IPS-20b (cell line): ENCODE measurements around the gene SH3RF3.

Experiments used
- H3K27ac ChIP-seq: one replicate; pipeline ENCODE4 v1.5.1; 2013; ENCODE audit warnings: low read length
- H3K27me3 ChIP-seq: 2 replicates; pipeline ENCODE4 v1.6.1; 2013; ENCODE audit warnings: mild to moderate bottlenecking, low read length, inconsistent platforms; ENCODE audit not compliant: insufficient read depth
- H3K36me3 ChIP-seq: 2 replicates; pipeline ENCODE4 v1.6.1; 2013; ENCODE audit warnings: low read depth, mild to moderate bottlenecking, inconsistent platforms, low read length, moderate library complexity; ENCODE audit not compliant: insufficient read depth
- H3K4me1 ChIP-seq: 2 replicates; pipeline ENCODE4 v1.6.1; 2013; ENCODE audit warnings: mild to moderate bottlenecking, control low read depth, inconsistent platforms, low read length, moderate library complexity; ENCODE audit not compliant: insufficient read depth
- H3K4me3 ChIP-seq: 2 replicates; pipeline ENCODE4 v1.5.1; 2013; ENCODE audit warnings: mild to moderate bottlenecking, low read length, inconsistent platforms
- H3K9ac ChIP-seq: 2 replicates; pipeline ENCODE4 v1.6.1; 2013; ENCODE audit warnings: low read depth, mild to moderate bottlenecking, inconsistent platforms, low read length, moderate library complexity
- H3K9me3 ChIP-seq: 2 replicates; pipeline ENCODE4 v1.6.1; 2013; ENCODE audit warnings: mild to moderate bottlenecking, low read depth, low read length, inconsistent platforms; ENCODE audit not compliant: insufficient read depth

SH3RF3 gene

DNA sequence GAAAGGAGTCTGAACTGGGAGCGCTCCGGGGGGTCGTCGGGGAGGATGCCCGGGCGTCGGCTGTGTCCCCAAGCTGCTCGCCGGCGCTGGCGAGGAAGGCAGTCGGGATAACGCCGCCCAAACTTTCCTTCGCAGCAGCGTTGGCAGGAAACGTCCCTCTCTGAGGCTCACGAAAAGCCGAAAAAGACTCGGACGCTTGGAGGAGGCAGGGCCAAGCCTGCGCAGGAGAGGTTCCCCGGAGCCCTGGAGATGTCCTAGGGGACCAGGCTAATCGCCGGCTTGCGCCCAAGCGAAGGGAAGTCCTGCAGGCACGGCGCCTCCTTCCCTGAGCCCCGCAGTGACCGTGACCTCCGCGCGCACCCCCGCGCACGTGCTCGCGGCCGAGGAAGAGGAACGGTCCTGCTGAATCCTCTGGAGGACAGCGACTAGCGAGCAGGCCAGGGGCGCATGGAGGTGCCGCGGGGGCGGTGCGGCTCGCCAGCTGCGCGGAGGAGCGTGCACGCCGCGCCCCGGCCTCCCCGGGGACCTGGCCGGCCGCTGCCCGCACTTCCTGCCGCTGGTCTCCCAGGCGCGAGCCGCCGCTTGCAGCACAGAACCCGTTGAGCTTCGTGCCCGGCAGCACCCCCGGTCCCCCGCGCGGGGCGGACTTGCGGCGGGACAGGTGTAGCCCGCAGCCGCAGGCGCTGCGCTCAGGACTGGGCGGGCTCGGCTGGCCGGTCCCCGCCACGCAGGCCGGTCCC lies at the start of gene SH3RF3:
Gene SH3RF3, plus strand, starts transcription at position 590 of the 740 bp plus-strand sequence.
- Histone ChIP-seq H3K4me1 (no peaks in the 10 kb centered on the region), H3K9me3 (no peaks in the 10 kb centered on the region), H3K9ac (no peak within 1 kb of the TSS), H3K36me3 (no peaks in the 10 kb centered on the region), H3K4me3 (peak within 1 kb of the TSS; percentile 64), H3K27ac (no peak within 1 kb of the TSS), H3K27me3 (peaks cover 76% of the 10 kb centered on the region)

DNA sequence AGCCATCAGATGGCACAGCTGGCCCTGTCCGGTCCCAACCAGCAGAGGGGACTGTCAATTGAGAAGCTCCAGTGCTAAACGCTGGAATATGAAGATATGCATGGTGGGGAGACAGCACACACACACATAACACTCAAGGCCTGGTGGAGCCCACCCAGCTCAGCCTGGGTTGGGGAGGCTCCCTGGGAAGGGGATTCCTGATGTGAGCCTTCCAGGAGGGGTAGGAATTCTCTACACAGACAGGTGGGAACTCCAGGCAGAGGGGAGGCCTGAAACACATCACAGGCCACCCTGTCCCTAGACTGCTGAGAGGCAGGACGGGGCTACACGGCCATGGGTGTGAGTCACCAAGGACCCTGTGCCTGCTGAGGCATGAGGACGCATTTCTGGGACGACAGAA lies 49.4 kb upstream of the SH3RF3 start:
- no peak overlapping the region for H3K4me3 ChIP-seq
- no peaks in the 10 kb centered on the region for H3K27me3 ChIP-seq
- H3K9ac ChIP-seq, result no peak overlapping the region
- no peak overlapping the region for H3K27ac ChIP-seq
- H3K4me1 ChIP-seq, result no peaks in the 10 kb centered on the region
- H3K36me3 ChIP-seq, result no peaks in the 10 kb centered on the region
- no peaks in the 10 kb centered on the region for H3K9me3 ChIP-seq

DNA sequence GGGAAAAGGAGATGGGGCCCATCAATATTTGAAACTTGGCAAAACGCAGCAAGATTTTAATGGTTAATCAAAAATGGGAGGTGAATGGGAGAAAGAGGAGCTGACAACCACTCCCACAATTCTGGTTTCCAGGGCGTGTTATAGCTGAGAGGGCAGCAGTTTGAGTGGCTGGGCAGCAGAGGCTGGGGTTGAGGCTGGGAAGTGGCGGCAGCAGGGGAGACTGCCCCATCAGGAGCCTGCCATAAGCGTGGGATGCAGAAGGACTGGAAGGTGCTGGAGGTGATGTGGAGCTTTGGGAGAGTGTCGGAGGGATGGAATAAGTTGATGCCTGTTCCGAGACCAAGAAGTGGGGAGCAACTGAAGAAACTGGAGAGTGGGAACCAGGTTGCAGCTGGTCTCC lies 48.9 kb upstream of the SH3RF3 start:
- Histone ChIP-seq H3K9me3 (no peaks in the 10 kb centered on the region), H3K9ac (no peak overlapping the region), H3K36me3 (no peaks in the 10 kb centered on the region), H3K27me3 (no peaks in the 10 kb centered on the region), H3K27ac (no peak overlapping the region), H3K4me1 (no peaks in the 10 kb centered on the region), H3K4me3 (no peak overlapping the region)

DNA sequence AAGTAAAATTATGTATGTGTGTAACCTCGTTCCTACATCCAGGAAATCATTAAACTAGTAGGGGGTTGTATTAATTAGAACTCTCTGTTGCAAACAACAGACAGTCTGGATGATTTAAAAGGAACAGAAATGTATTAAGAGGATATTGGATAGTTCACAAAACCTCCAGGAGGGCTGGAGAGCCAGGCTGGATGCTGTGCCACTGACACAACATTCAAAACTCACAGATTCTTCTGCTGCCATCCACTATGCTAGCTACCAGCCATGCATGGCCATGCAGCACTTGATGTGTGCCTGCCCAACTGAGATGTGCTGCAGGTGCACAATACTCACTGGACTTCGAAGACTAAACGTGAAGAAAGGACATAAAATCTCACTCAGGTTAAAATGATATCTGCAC lies 48.2 kb upstream of the SH3RF3 start:
- Histone ChIP-seq H3K4me1 (no peaks in the 10 kb centered on the region), H3K27ac (no peak overlapping the region), H3K9ac (no peak overlapping the region), H3K27me3 (no peaks in the 10 kb centered on the region), H3K4me3 (no peak overlapping the region), H3K36me3 (no peaks in the 10 kb centered on the region), H3K9me3 (no peaks in the 10 kb centered on the region)

DNA sequence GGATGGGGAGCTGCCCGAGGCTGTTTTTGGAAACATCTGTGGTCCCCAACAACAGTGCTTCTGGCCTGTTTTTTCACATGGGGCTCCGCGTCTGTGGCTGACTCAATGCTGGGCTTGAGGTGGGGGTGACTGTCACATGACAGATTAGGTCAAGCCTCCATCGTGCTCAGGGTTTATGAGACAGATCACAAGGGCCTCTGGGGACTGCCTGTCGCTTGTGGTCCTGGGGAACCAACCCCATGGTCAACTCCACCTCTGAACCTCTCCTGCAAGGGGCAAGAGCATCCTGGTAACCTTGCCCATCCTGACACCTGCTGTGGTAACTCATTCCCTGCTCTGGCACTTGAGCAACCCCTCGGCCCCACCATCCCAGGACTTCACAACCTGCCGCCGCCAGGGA lies 47.6 kb upstream of the SH3RF3 start:
- no peaks in the 10 kb centered on the region for H3K27me3 ChIP-seq
- no peak overlapping the region for H3K9ac ChIP-seq
- no peaks in the 10 kb centered on the region for H3K36me3 ChIP-seq
- H3K4me3 ChIP-seq, result no peak overlapping the region
- no peaks in the 10 kb centered on the region for H3K9me3 ChIP-seq
- no peak overlapping the region for H3K27ac ChIP-seq
- no peaks in the 10 kb centered on the region for H3K4me1 ChIP-seq

DNA sequence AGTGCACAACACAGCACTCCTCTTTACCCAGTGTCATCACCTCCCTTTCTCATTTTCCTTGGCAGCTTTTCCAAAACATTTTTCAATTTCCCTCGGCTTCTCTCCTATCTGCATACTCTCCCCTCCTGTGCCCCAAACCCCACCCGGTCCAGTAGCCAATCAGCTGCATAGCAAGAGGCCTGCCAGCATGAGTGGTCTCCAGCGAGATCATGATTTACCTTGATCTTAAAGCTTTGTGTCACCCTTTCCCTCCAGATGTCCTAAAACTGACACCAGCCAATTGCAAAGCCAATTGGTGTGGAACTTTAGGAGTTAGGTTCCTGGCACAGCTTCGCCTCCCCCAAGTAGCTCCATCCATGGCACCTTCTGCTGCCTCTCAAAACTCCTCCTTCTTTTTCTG lies 45.2 kb upstream of the SH3RF3 start:
- Histone ChIP-seq H3K36me3 (no peaks in the 10 kb centered on the region), H3K9ac (no peak overlapping the region), H3K27ac (no peak overlapping the region), H3K4me1 (no peaks in the 10 kb centered on the region), H3K9me3 (no peaks in the 10 kb centered on the region), H3K27me3 (no peaks in the 10 kb centered on the region), H3K4me3 (no peak overlapping the region)

DNA sequence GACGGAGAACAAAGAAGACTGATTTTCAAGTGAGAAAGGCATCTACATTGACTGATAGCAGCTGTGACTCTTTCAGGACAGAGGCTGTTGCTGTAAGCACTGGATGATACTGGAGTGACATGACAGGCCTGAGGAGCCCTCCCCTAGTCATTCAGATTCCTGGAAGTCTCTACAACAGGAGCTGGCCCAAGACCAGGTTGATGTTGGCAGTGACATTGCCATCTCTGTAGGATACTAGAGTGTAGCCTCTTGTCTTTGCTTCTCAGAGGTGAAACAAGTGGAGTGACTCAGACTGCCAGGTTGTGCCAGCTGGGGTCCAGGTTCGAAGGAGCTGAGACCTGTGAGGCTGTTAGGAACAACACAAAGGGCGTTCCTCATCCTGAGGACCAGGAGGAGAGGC lies 44.7 kb upstream of the SH3RF3 start:
- Histone ChIP-seq H3K36me3 (no peaks in the 10 kb centered on the region), H3K9ac (no peak overlapping the region), H3K4me1 (no peaks in the 10 kb centered on the region), H3K4me3 (no peak overlapping the region), H3K9me3 (no peaks in the 10 kb centered on the region), H3K27me3 (no peaks in the 10 kb centered on the region), H3K27ac (no peak overlapping the region)

DNA sequence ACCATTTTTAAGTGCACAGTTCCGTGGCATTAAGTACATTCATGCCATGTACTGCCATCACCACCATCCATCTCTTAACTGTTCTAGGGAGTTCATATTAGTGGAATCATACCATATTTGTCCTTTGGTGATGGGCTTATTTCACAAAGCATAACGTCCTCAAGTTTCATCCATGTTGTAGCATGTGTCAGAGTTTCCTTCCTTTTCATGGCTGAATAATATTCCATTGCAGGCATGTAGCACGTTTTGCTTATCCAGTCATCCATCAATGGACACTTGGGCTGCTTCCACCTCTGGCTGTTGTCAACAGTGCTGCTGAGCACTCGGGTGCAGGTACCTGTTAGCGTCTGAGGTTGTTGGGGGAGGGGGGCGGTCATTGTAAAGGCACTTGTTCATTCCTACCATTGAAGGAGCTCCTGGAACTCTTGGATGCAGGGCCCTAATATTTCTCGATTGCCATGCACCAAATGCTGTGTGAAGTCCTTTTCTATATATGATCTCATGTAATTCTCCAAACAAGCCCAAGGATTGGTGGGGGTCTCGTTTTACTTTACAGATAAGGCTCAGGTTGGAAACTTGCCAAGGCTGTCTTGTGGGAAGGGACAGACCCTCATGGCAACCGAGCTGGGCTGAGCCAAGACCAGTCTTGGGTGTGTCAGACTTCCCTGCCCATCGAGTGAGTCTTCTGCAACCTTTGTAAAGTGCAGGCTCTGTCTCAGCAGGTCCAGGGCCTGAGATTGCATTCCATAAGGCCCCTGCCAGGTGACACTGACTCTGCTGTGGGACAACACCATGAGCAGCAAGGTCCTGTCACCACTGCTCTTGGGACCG lies 42.9 kb upstream of the SH3RF3 start:
- no peak overlapping the region for H3K27ac ChIP-seq
- H3K9ac ChIP-seq, result no peak overlapping the region
- H3K9me3 ChIP-seq, result no peaks in the 10 kb centered on the region
- no peaks in the 10 kb centered on the region for H3K36me3 ChIP-seq
- H3K27me3 ChIP-seq, result no peaks in the 10 kb centered on the region
- no peaks in the 10 kb centered on the region for H3K4me1 ChIP-seq
- H3K4me3 ChIP-seq, result no peak overlapping the region

DNA sequence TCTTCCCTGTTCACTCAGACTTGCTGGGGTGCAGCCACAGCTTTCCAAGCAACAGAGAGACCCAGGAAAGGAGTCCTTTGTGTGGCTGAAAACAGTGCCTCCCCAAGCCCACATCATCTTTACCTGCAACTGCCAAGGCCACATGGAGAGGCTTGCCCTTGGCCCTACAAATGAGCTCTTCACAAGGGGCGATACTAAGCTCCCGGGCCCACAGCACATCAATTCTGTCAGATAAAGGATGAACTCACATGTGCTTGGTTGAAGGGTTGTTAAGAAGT lies 42.3 kb upstream of the SH3RF3 start:
- no peaks in the 10 kb centered on the region for H3K4me1 ChIP-seq
- H3K4me3 ChIP-seq, result no peak overlapping the region
- no peak overlapping the region for H3K27ac ChIP-seq
- H3K9me3 ChIP-seq, result peaks cover under 1% of the 10 kb centered on the region; the same call in 1 of the 2 replicates
- H3K27me3 ChIP-seq, result no peaks in the 10 kb centered on the region
- H3K36me3 ChIP-seq, result no peaks in the 10 kb centered on the region
- H3K9ac ChIP-seq, result no peak overlapping the region

DNA sequence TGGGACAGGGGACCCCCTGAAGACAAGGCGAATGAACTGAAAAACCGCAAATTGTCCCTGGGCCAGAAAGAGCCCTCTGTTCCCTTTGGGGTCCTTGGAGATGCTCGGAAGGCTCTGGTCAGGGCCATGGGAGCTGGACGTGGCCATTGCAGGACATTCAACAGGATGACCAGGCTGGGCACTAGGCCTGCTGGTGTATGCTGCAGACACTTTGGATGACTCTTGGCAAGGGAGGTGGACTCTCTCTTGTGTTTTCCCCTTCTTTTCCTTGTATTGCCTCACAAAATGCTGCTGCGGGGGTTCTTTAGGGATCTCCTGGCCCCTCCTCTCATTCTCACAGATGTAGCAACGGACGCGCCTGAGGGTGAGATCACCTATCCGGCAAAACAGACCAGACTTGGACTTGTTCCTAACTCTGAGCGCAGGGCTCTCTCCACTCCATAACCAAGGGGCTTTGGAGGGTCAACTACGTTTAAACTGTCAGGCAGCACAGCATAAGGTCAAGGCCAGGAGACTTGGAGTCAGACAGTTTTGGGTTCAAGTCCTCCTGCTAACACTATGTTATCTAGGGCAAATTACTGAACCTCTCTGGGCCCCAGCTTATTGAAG lies 41.8 kb upstream of the SH3RF3 start:
- Histone ChIP-seq H3K36me3 (no peaks in the 10 kb centered on the region), H3K4me1 (no peaks in the 10 kb centered on the region), H3K9me3 (peaks cover 5% of the 10 kb centered on the region; the same call in 1 of the 2 replicates), H3K27ac (no peak overlapping the region), H3K27me3 (no peaks in the 10 kb centered on the region), H3K4me3 (no peak overlapping the region), H3K9ac (no peak overlapping the region)

DNA sequence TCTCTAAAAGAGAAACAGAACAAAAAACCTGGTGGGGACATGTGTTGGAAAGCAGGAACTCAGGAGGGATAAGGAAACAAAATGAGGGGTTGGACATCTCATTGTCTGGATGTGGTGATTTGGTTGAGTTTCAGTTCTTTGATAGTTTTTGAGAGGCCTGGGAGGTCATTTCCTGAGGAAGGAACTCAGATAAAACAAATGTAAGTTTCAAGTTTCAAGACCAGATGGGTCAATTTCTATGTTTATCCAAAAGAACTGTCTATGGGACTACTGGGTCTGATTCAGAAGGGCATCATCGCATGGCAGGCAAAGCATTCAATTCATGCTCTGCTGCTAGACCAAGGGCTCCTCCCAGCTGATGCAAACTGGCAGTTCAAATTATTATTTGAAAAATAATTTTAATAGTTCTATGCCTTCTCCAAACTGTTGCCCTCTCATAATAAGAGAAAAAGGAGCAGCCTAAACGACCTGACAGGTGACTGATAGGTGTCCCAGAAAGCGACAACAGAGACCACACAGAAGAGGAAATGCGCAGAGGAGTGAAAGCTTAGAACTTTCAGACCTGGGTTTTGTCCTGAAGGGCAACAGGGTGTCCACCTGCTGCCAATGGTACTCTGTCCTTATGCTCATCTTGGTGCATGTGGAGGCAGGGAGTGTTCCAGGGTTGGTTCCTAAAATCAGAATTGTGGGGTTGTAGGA lies 39.3 kb upstream of the SH3RF3 start:
- Histone ChIP-seq H3K9ac (no peak overlapping the region), H3K27me3 (no peaks in the 10 kb centered on the region), H3K9me3 (peaks cover 20% of the 10 kb centered on the region), H3K36me3 (no peaks in the 10 kb centered on the region), H3K4me1 (no peaks in the 10 kb centered on the region), H3K4me3 (no peak overlapping the region), H3K27ac (no peak overlapping the region)
